HCT116 (cell line): Measurements from ENCODE around the gene LTB4R. TPM values are rescaled to one million over a fixed set of nuclear protein-coding genes. Genes with fewer than 3 reads are reported as not detected.

Experiments used
- ATAC-seq: fragments of 200-7000 bp; cut with Tn5 transposase; 2 replicates; pipeline ENCODE4 v1.9.1; 2020; ENCODE audit warnings: mild to moderate bottlenecking, moderate library complexity
- BruUV-seq: library from RNA; stranded (reverse); fragments of 400-500 nt; replicated peaks from 2 replicates; lab custom pipeline; 2021; lab: Mats Ljungman, UMichigan
- CTCF ChIA-PET: fragments of 300-600 bp; sonication (Branson Sonifier 250); formaldehyde crosslinking; loops from one replicate; lab custom pipeline; 2021; ENCODE audit warnings: antibody characterized with exemption; lab: Charles Lee
- POLR2A ChIA-PET: fragments of 300-600, 350-600 bp; sonication (Branson Sonifier 250); formaldehyde crosslinking; loops from one replicate; lab custom pipeline; 2021; ENCODE audit warnings: antibody characterized with exemption; lab: Charles Lee
- RAD21 ChIA-PET, 2 experiments: fragments of 300-600 bp; sonication (Branson Sonifier 250); formaldehyde crosslinking; loops; one replicate each; lab custom pipeline; 2023; ENCODE audit warnings: low total read pairs in 2 of 2; ENCODE audit not compliant: uncharacterized antibody in 2 of 2, unreplicated experiment in 2 of 2, low non-redundant PET in 1 of 2; lab: Charles Lee
- DNase-seq: peaks from one replicate; pipeline ENCODE4 v3.0.0-alpha.2; 2010; ENCODE audit warnings: low read depth, low spot score
- H2AFZ ChIP-seq: fragments of 200-600 bp; shearing (Covaris generic), sonication (generic); 2 replicates; pipeline ENCODE4 v1.6.1; 2017; ENCODE audit warnings: low read depth, mixed run types, mixed read lengths, antibody characterized with exemption, low read length; ENCODE audit not compliant: poor library complexity, severe bottlenecking
- H3K27ac ChIP-seq: 2 replicates; pipeline ENCODE4 v1.5.1; 2012; ENCODE audit warnings: low read depth, low read length
- H3K27me3 ChIP-seq: fragments of 200-600 bp; sonication (generic); 2 replicates; pipeline ENCODE4 v1.6.1; 2016; ENCODE audit warnings: mixed run types, low read length, mixed read lengths; ENCODE audit not compliant: insufficient read depth
- H3K36me3 ChIP-seq, 2 experiments: fragments of 200-500 bp in 1 of 2; fragments of 200-600 bp in 1 of 2; sonication (Bioruptor generic) in 1 of 2; sonication (generic) in 1 of 2; 2 replicates each; pipeline versions ENCODE4 v1.5.1 to v1.6.1; 2014 to 2016; ENCODE audit warnings: low read length in 2 of 2, inconsistent platforms in 1 of 2, mixed read lengths in 1 of 2, mixed run types in 1 of 2; ENCODE audit not compliant: insufficient read depth in 2 of 2, control insufficient read depth in 1 of 2
- H3K4me1 ChIP-seq, 2 experiments: fragments of 200-600 bp in 1 of 2; sonication (generic) in 1 of 2; 2 replicates each; pipeline versions ENCODE4 v1.5.1 to v1.6.1; 2012 to 2017; ENCODE audit warnings: low read length in 2 of 2, inconsistent platforms in 1 of 2, mild to moderate bottlenecking in 1 of 2, mixed read lengths in 1 of 2, mixed run types in 1 of 2, moderate library complexity in 1 of 2; ENCODE audit not compliant: insufficient read depth in 2 of 2, control insufficient read depth in 1 of 2
- H3K4me2 ChIP-seq: fragments of 200-600 bp; sonication (generic); 2 replicates; pipeline ENCODE4 v1.6.1; 2017; ENCODE audit warnings: mixed run types, low read length, mixed read lengths
- H3K4me3 ChIP-seq, 2 experiments: fragments of 200-600 bp in 1 of 2; sonication (generic) in 1 of 2; replicated peaks in 1 of 2; 2 replicates each; pipeline ENCODE4 v1.5.1; 2011 to 2016; ENCODE audit warnings: low read length in 2 of 2, control low read depth in 1 of 2, low read depth in 1 of 2, mild to moderate bottlenecking in 1 of 2, mixed read lengths in 1 of 2, mixed run types in 1 of 2
- H3K79me2 ChIP-seq: fragments of 200-600 bp; sonication (generic); 2 replicates; pipeline ENCODE4 v1.6.1; 2017; ENCODE audit warnings: mild to moderate bottlenecking, mixed run types, low read length, moderate library complexity, mixed read lengths; ENCODE audit not compliant: insufficient read depth
- H3K9ac ChIP-seq: fragments of 200-600 bp; sonication (generic); 2 replicates; pipeline ENCODE4 v1.6.1; 2016; ENCODE audit warnings: low read length, mixed read lengths
- H3K9me2 ChIP-seq: fragments of 200-600 bp; sonication (generic), shearing (Covaris generic); 2 replicates; pipeline ENCODE4 v1.6.1; 2017; ENCODE audit warnings: mixed run types, mild to moderate bottlenecking, moderate library complexity; ENCODE audit not compliant: insufficient read depth
- H3K9me3 ChIP-seq, 2 experiments: fragments of 200-500 bp in 1 of 2; fragments of 200-600 bp in 1 of 2; sonication (Bioruptor generic) in 1 of 2; sonication (generic) in 1 of 2; 2 replicates each; pipeline ENCODE4 v1.6.1; 2014 to 2017; ENCODE audit warnings: low read length in 2 of 2, mixed read lengths in 2 of 2, inconsistent platforms in 1 of 2, low read depth in 1 of 2, mild to moderate bottlenecking in 1 of 2, mixed run types in 1 of 2, moderate library complexity in 1 of 2; ENCODE audit not compliant: control insufficient read depth in 1 of 2, insufficient read depth in 1 of 2
- H4K20me1 ChIP-seq: fragments of 200-600 bp; sonication (generic), shearing (Covaris generic); 2 replicates; pipeline ENCODE4 v1.6.1; 2017; ENCODE audit warnings: mixed run types, mild to moderate bottlenecking, moderate library complexity; ENCODE audit not compliant: insufficient read depth
- ATF3 ChIP-seq: IDR thresholded peaks from 2 replicates; pipeline ENCODE4 v1.6.1; 2012
- CBX3 ChIP-seq: IDR thresholded peaks from 2 replicates; pipeline ENCODE4 v1.6.1; 2012; ENCODE audit warnings: low read depth
- CEBPB ChIP-seq: IDR thresholded peaks from 2 replicates; pipeline ENCODE4 v1.6.1; 2012; ENCODE audit warnings: low read depth
- CTCF ChIP-seq, 3 experiments: fragments of 200-600 bp in 1 of 3; sonication (generic) in 1 of 3; IDR thresholded peaks in 2 of 3; conservative IDR thresholded peaks in 1 of 3; 2 replicates each; pipeline ENCODE4 v1.5.1; 2012 to 2017; ENCODE audit warnings: low read depth in 2 of 3, low read length in 2 of 3, antibody characterized with exemption in 1 of 3, borderline replicate concordance in 1 of 3, control low read depth in 1 of 3, mild to moderate bottlenecking in 1 of 3, mixed read lengths in 1 of 3, mixed run types in 1 of 3, moderate library complexity in 1 of 3; ENCODE audit not compliant: insufficient read depth in 1 of 3
- ELF1 ChIP-seq: IDR thresholded peaks from 2 replicates; pipeline ENCODE4 v1.6.1; 2012; ENCODE audit warnings: low read depth, borderline replicate concordance
- EZH2phosphoT487 ChIP-seq: fragments of 200-600 bp; IDR thresholded peaks from 2 replicates; pipeline ENCODE4 v1.6.1; 2018; ENCODE audit warnings: antibody characterized with exemption, borderline replicate concordance
- FOSL1 ChIP-seq: IDR thresholded peaks from 2 replicates; pipeline ENCODE4 v1.6.1; 2012; ENCODE audit warnings: low read depth
- POLR2AphosphoS5 ChIP-seq: IDR thresholded peaks from 2 replicates; pipeline ENCODE4 v1.6.1; 2011; ENCODE audit warnings: mild to moderate bottlenecking, low read depth, low read length, moderate library complexity
- RAD21 ChIP-seq: IDR thresholded peaks from 2 replicates; pipeline ENCODE4 v1.6.1; 2012; ENCODE audit warnings: low read depth, mild to moderate bottlenecking
- SRF ChIP-seq: IDR thresholded peaks from 2 replicates; pipeline ENCODE4 v1.6.1; 2012; ENCODE audit warnings: low read depth
- YY1 ChIP-seq: IDR thresholded peaks from 2 replicates; pipeline ENCODE4 v1.6.1; 2011; ENCODE audit warnings: low read length, low read depth, moderate library complexity, mild to moderate bottlenecking; ENCODE audit not compliant: insufficient replicate concordance; ENCODE audit errors: extremely low read depth
- ZBTB33 ChIP-seq: IDR thresholded peaks from 2 replicates; pipeline ENCODE4 v1.6.1; 2011; ENCODE audit warnings: mild to moderate bottlenecking, low read length, moderate library complexity; ENCODE audit not compliant: insufficient replicate concordance; ENCODE audit errors: extremely low read depth
- ZNF274 ChIP-seq: fragments of 200-500 bp; sonication (Bioruptor generic); IDR thresholded peaks from 2 replicates; pipeline ENCODE4 v1.6.1; 2014; ENCODE audit warnings: mild to moderate bottlenecking, low read depth, low read length, inconsistent platforms
- intact Hi-C: fragments of 100-400 bp; cut with micrococcal nuclease; formaldehyde crosslinking; loops from 2 replicates; pipeline ENCODE4 v1.10.0; 2022
- total RNA-seq: library from RNA; stranded (reverse); gene quantifications from one replicate; pipeline ENCODE4 v1.2.1, GENCODE V29; 2021; ENCODE audit not compliant: unreplicated experiment

LTB4R gene
- total RNA-seq, 1 experiment from 2014 or later = 14.8 TPM

GRCh38 chr14:24339284-24340151 is 28.2 kb downstream of the LTB4R start, which contains the start of gene RIPK3:
Gene RIPK3, minus strand, starts transcription at chr14:24339991. Its CDS starts 165 bp downstream, at chr14:24339826.
- Histone ChIP-seq H2AFZ (no peak within 1 kb of the TSS), H3K9ac (no peak within 1 kb of the TSS), H3K4me2 (no peak within 1 kb of the TSS), H3K36me3 (no peaks in the 10 kb centered on the region), H4K20me1 (no peaks in the 10 kb centered on the region), H3K79me2 (no peaks in the 10 kb centered on the region), H3K4me1 (no peaks in the 10 kb centered on the region), H3K4me3 (no peak within 1 kb of the TSS), H3K9me2 (no peaks in the 10 kb centered on the region), H3K27ac (no peak within 1 kb of the TSS), H3K9me3 (no peaks in the 10 kb centered on the region), H3K27me3 (no peaks in the 10 kb centered on the region)
- RAD21 ChIA-PET = no interaction called here
- no TSS peak for BruUV-seq
- POLR2A ChIA-PET = no interaction called here
- CTCF ChIA-PET = no interaction called here
- intact Hi-C loops = no loop called here
- ATAC-seq (no peak), DNase-seq (no peak)
- TF ChIP-seq FOSL1 (no peak), ZNF274 (no peak), CTCF (IDR thresholded peaks at IDR 0.05 in 2 of 3, conservative IDR thresholded peaks at IDR 0.05 in 1 of 3; ENCODE audit: borderline replicate concordance in 1 of 3, insufficient read depth in 1 of 3, low read depth in 2 of 3, low read length in 2 of 3) (no peak), EZH2phosphoT487 (no peak), CBX3 (no peak), RAD21 (no peak), ATF3 (no peak), YY1 (no peak), CEBPB (no peak), SRF (no peak), ZBTB33 (no peak), ELF1 (no peak), POLR2AphosphoS5 (no peak)
